ENCODE results near the gene NADK2. TPM values are rescaled to one million over a fixed set of nuclear protein-coding genes. Genes with fewer than 3 reads are reported as not detected.

The NADK2 gene
- polyA plus RNA-seq, 2 donors = 5.0 to 6.2 TPM

DNA sequence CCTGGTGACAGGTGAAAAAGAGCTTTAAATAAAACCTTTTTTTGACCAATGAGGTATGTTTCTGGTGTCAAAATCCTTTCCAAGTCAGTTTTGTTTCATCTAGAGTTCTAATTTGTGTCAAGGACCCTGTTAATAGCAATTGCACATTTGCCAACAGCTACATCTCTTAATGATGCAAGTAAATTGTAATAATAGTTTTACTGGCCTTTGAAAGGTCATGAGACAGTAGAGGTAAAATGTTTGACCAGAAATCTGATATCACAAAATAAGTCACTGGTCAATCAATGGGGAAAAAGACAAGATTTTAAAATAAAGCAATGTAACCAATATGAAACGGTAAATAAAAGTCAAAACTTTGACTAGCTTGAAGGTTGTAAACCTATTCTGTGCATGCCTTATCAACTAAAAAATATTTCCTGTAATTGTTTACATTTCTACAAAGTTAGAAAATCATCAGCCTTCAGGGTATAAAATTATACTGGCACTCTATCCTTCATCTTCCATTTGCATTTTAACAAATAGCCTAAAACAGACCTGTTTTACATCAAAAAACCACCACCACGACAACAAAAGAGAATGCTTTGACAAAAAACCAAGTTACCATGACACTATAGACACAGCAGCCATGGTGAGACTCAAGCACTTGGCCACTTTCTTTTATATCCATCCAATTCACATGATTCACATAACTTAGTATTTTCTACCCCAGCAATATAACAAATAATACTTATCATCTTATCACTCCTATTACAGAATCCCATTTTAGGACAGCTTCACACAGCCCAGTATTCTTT, 3.0 kb downstream of the NADK2 start:
- no peak overlapping the region for H3K4me3 ChIP-seq (ENCODE audit: low read depth in 1 of 2, low read length in 2 of 2)
- no peaks in the 10 kb centered on the region for H3K9me3 ChIP-seq (ENCODE audit: control insufficient read depth in 2 of 2, insufficient read depth in 1 of 2, low read depth in 1 of 2, low read length in 1 of 2)
- WGBS, 2 donors = 60 to 66% methylated on average over 2 of the region's 2 CpGs
- H3K27me3 ChIP-seq (ENCODE audit: control insufficient read depth in 1 of 2, insufficient read depth in 2 of 2, low read length in 2 of 2) = no peaks in the 10 kb centered on the region
- H3K27ac ChIP-seq (ENCODE audit: low read depth in 2 of 2, low read length in 1 of 2) = no peak overlapping the region
- H3K36me3 ChIP-seq (ENCODE audit: control insufficient read depth in 2 of 2, insufficient read depth in 2 of 2, low read length in 1 of 2) = no peaks in the 10 kb centered on the region
- peaks cover 4 to 5% of the 10 kb centered on the region in 2 donors for H3K4me1 ChIP-seq (ENCODE audit: control insufficient read depth in 2 of 2, insufficient read depth in 2 of 2, low read length in 1 of 2)

DNA sequence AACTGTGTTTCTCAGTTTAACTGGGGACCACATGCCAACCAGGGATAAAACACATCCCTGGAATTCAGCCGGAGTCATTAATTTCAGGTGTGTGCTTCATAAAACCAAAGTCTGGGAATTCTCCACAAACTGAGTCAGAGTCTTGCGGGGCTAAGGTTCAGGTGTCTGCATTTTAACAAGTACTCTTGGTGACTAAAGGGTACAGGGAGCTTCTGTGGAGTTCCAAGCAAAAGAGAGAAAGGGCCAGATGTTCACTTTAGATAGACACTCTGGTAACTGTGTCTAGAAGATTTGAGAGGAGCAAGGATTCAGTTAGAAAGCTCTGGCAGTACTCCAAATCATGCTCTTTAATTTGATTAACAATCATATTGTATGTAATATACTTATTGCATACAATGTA, 4.0 kb downstream of the NADK2 start:
- Histone ChIP-seq H3K27ac (ENCODE audit: low read depth in 2 of 2, low read length in 1 of 2) (no peak overlapping the region), H3K27me3 (ENCODE audit: control insufficient read depth in 1 of 2, insufficient read depth in 2 of 2, low read length in 2 of 2) (no peaks in the 10 kb centered on the region)
- 87 to 90% methylated on average over 2 of the region's 2 CpGs for WGBS, 2 donors

DNA sequence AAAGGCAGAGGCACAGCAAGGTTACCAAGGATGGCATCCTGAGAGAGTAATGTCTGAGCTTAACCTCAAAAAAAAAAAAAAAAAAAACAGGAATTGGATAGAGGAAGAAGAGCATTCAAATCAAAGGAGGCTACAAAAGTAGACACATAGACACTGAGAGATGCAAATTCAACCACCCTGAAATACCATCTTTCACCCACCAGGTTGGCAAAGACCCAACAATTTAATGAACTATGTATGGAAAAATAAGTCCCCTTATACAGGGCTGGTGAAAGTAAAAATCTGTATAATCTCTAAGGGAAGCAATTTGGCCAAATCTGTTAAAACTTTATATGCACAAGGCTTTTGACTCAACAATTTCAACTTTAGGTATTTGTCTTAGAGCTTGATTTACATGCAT, 4.9 kb downstream of the NADK2 start:
- no peaks in the 10 kb centered on the region for H3K36me3 ChIP-seq (ENCODE audit: control insufficient read depth in 2 of 2, insufficient read depth in 2 of 2, low read length in 1 of 2)
- no peak overlapping the region for H3K4me3 ChIP-seq (ENCODE audit: low read depth in 1 of 2, low read length in 2 of 2)
- H3K27me3 ChIP-seq (ENCODE audit: control insufficient read depth in 1 of 2, insufficient read depth in 2 of 2, low read length in 2 of 2) = no peaks in the 10 kb centered on the region
- no peaks in the 10 kb centered on the region for H3K9me3 ChIP-seq (ENCODE audit: control insufficient read depth in 2 of 2, insufficient read depth in 1 of 2, low read depth in 1 of 2, low read length in 1 of 2)
- H3K4me1 ChIP-seq (ENCODE audit: control insufficient read depth in 2 of 2, insufficient read depth in 2 of 2, low read length in 1 of 2) = no peaks in the 10 kb centered on the region
- no peak overlapping the region for H3K27ac ChIP-seq (ENCODE audit: low read depth in 2 of 2, low read length in 1 of 2)

More for the DNA sequence above, 4.0 kb downstream of the NADK2 start:
- Histone ChIP-seq H3K9me3 (ENCODE audit: control insufficient read depth in 2 of 2, insufficient read depth in 1 of 2, low read depth in 1 of 2, low read length in 1 of 2) (no peaks in the 10 kb centered on the region), H3K4me3 (ENCODE audit: low read depth in 1 of 2, low read length in 2 of 2) (no peak overlapping the region), H3K36me3 (ENCODE audit: control insufficient read depth in 2 of 2, insufficient read depth in 2 of 2, low read length in 1 of 2) (no peaks in the 10 kb centered on the region), H3K4me1 (ENCODE audit: control insufficient read depth in 2 of 2, insufficient read depth in 2 of 2, low read length in 1 of 2) (peaks cover 2 to 5% of the 10 kb centered on the region in 2 donors)

DNA sequence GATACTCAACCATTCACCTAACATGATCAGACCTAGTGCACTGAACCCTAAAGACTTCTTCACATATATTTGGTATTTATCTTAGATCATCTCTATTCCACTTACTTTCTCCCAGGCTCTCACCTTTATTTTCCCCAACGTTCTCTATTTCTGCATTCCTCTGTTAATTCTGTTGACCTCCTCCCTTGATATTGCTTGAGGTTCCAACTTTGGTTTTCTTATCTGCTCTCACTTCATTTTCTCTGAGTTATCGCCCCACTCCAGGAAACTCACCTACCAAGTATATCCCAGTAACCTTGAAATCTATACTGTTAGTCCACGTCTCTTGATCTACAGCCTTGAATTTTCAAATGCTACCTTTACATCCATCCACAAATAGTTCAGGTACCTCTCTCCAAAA, 9.2 kb downstream of the NADK2 start:
- 74 to 90% methylated on average over 3 of the region's 3 CpGs for WGBS, 2 donors
- Histone ChIP-seq H3K27ac (ENCODE audit: low read depth in 2 of 2, low read length in 1 of 2) (no peak overlapping the region), H3K4me1 (ENCODE audit: control insufficient read depth in 2 of 2, insufficient read depth in 2 of 2, low read length in 1 of 2) (no peaks in the 10 kb centered on the region)

DNA sequence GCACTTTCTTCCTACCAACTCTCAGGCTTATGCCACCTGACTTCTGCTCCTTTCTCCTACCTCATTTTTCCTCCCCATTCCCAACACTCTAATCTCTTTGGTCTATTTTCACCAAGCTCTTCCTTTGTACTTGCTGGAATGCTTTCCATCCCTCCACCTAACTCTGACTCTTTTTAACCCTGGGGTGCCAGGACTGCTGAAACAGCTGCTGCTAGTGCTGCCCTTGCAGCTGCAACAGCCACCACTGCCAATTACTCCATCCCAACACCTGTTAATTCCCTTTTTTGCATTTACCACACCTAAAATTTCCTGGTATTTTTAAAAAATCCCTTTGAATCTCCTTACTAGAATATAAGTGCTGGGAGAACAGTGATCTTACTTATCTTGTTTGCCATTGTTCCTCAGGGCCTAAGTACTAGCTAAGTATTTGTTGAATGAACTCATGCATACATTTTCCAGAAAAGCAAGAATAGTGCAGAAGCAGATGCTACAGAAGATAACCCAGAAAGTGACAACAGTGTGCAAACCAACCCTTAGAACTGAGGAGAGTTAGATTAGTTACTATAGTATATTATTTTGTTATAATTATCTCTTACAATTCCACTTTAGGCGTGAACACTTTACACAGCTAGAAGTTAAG, 11.5 kb downstream of the NADK2 start:
- no peak overlapping the region for H3K27ac ChIP-seq (ENCODE audit: low read depth in 2 of 2, low read length in 1 of 2)
- H3K4me1 ChIP-seq (ENCODE audit: control insufficient read depth in 2 of 2, insufficient read depth in 2 of 2, low read length in 1 of 2) = no peaks in the 10 kb centered on the region
- H3K9me3 ChIP-seq (ENCODE audit: control insufficient read depth in 2 of 2, insufficient read depth in 1 of 2, low read depth in 1 of 2, low read length in 1 of 2) = no peaks in the 10 kb centered on the region
- H3K36me3 ChIP-seq (ENCODE audit: control insufficient read depth in 2 of 2, insufficient read depth in 2 of 2, low read length in 1 of 2) = no peaks in the 10 kb centered on the region
- 93 to 98% methylated on average over 1 of the region's 1 CpG for WGBS, 2 donors
- H3K27me3 ChIP-seq (ENCODE audit: control insufficient read depth in 1 of 2, insufficient read depth in 2 of 2, low read length in 2 of 2) = no peaks in the 10 kb centered on the region
- H3K4me3 ChIP-seq (ENCODE audit: low read depth in 1 of 2, low read length in 2 of 2) = no peak overlapping the region

More for the DNA sequence above, 9.2 kb downstream of the NADK2 start:
- Histone ChIP-seq H3K9me3 (ENCODE audit: control insufficient read depth in 2 of 2, insufficient read depth in 1 of 2, low read depth in 1 of 2, low read length in 1 of 2) (no peaks in the 10 kb centered on the region), H3K4me3 (ENCODE audit: low read depth in 1 of 2, low read length in 2 of 2) (no peak overlapping the region), H3K27me3 (ENCODE audit: control insufficient read depth in 1 of 2, insufficient read depth in 2 of 2, low read length in 2 of 2) (no peaks in the 10 kb centered on the region), H3K36me3 (ENCODE audit: control insufficient read depth in 2 of 2, insufficient read depth in 2 of 2, low read length in 1 of 2) (no peaks in the 10 kb centered on the region)

DNA sequence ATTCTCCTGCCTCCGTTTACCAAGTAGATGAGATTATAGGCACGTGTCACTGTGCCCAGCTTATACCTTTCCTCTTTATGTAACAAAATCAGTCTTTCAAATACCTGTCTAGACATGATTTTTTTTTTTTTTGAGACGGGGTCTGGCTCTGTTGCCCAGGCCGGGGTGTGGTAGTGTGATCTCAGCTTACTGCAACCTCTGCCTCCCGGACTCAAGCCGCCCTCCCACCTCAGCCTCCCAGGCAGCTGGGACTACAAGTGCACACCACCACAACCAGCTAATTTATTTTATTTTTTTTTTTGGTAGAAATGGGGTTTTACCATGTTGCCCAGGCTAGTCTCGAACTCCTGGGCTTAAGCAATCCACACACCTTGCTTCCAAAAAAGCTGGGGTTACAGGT, 13.2 kb downstream of the NADK2 start:
- H3K27me3 ChIP-seq (ENCODE audit: control insufficient read depth in 1 of 2, insufficient read depth in 2 of 2, low read length in 2 of 2) = no peaks in the 10 kb centered on the region
- no peak overlapping the region for H3K27ac ChIP-seq (ENCODE audit: low read depth in 2 of 2, low read length in 1 of 2)
- H3K4me1 ChIP-seq (ENCODE audit: control insufficient read depth in 2 of 2, insufficient read depth in 2 of 2, low read length in 1 of 2) = no peaks in the 10 kb centered on the region
- no peak overlapping the region for H3K4me3 ChIP-seq (ENCODE audit: low read depth in 1 of 2, low read length in 2 of 2)
- H3K36me3 ChIP-seq (ENCODE audit: control insufficient read depth in 2 of 2, insufficient read depth in 2 of 2, low read length in 1 of 2) = no peaks in the 10 kb centered on the region
- 92 to 94% methylated on average over 7 of the region's 7 CpGs for WGBS, 2 donors
- no peaks in the 10 kb centered on the region for H3K9me3 ChIP-seq (ENCODE audit: control insufficient read depth in 2 of 2, insufficient read depth in 1 of 2, low read depth in 1 of 2, low read length in 1 of 2)

DNA sequence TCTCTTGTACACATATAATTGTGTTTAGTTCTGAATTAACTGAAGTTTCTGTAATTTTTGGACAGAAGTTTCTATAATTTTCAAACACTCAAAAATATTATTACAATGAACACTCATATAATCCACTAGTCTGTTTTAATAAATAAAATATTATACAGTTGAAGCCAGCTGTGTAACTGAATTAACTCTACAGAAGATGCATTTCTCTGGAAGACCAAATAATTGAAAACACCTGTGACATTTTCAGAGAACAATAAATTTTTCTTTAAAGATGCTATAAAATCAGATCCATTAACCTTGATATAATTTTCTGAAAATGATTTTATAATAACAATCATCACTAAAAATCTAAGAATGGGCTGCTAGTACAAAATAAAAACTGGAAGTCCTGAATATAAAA, 14.7 kb downstream of the NADK2 start:
- no peaks in the 10 kb centered on the region for H3K27me3 ChIP-seq (ENCODE audit: control insufficient read depth in 1 of 2, insufficient read depth in 2 of 2, low read length in 2 of 2)
- no peaks in the 10 kb centered on the region for H3K4me1 ChIP-seq (ENCODE audit: control insufficient read depth in 2 of 2, insufficient read depth in 2 of 2, low read length in 1 of 2)
- no peak overlapping the region for H3K4me3 ChIP-seq (ENCODE audit: low read depth in 1 of 2, low read length in 2 of 2)
- H3K36me3 ChIP-seq (ENCODE audit: control insufficient read depth in 2 of 2, insufficient read depth in 2 of 2, low read length in 1 of 2) = no peaks in the 10 kb centered on the region
- H3K27ac ChIP-seq (ENCODE audit: low read depth in 2 of 2, low read length in 1 of 2) = no peak overlapping the region
- no peaks in the 10 kb centered on the region for H3K9me3 ChIP-seq (ENCODE audit: control insufficient read depth in 2 of 2, insufficient read depth in 1 of 2, low read depth in 1 of 2, low read length in 1 of 2)

DNA sequence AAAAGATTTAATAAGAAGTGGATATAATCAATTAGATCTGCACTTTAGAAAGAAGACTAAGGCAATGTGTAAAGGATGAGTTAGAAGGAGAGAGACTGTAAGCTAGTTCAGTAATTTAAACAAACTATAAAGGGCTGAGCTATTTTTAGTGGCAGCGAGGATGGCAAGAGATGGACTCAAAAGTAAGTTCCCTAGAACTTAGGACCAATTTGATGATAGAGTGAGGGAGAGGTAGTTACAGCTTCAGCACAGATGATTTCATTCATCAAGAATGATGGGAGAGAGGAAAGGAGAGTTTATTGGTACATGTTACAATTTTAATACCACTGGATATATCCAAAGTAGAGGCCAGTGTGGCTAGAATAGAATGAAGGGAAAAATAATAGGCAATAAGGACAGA, 19.1 kb downstream of the NADK2 start:
- H3K9me3 ChIP-seq (ENCODE audit: control insufficient read depth in 2 of 2, insufficient read depth in 1 of 2, low read depth in 1 of 2, low read length in 1 of 2) = no peaks in the 10 kb centered on the region
- H3K4me1 ChIP-seq (ENCODE audit: control insufficient read depth in 2 of 2, insufficient read depth in 2 of 2, low read length in 1 of 2) = no peaks in the 10 kb centered on the region
- H3K27me3 ChIP-seq (ENCODE audit: control insufficient read depth in 1 of 2, insufficient read depth in 2 of 2, low read length in 2 of 2) = no peaks in the 10 kb centered on the region
- no peak overlapping the region for H3K27ac ChIP-seq (ENCODE audit: low read depth in 2 of 2, low read length in 1 of 2)
- H3K36me3 ChIP-seq (ENCODE audit: control insufficient read depth in 2 of 2, insufficient read depth in 2 of 2, low read length in 1 of 2) = peaks cover 3 to 7% of the 10 kb centered on the region in 2 donors
- WGBS, 2 donors = 88 to 90% methylated on average over 1 of the region's 1 CpG
- H3K4me3 ChIP-seq (ENCODE audit: low read depth in 1 of 2, low read length in 2 of 2) = no peak overlapping the region

DNA sequence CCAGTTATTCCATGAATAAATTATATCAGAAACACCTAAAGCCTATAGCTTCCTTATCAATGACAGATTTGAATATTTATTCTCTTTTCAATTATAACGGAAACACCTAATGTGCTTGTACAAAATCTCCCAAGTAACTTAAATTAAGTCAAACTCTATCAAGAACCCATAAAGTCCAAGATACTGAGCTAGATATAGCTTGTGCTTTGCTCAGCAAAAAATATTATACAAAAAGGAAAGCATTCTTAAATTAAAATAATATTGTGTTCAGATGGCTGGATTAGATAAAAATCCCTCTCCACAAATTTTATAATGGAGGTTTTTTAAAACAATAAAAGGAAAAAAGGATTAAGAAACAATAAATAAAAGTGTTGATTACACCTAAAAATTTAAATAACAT, 23.7 kb downstream of the NADK2 start:
- no peaks in the 10 kb centered on the region for H3K9me3 ChIP-seq (ENCODE audit: control insufficient read depth in 2 of 2, insufficient read depth in 1 of 2, low read depth in 1 of 2, low read length in 1 of 2)
- H3K27ac ChIP-seq (ENCODE audit: low read depth in 2 of 2, low read length in 1 of 2) = no peak overlapping the region
- no peaks in the 10 kb centered on the region for H3K27me3 ChIP-seq (ENCODE audit: control insufficient read depth in 1 of 2, insufficient read depth in 2 of 2, low read length in 2 of 2)
- H3K4me1 ChIP-seq (ENCODE audit: control insufficient read depth in 2 of 2, insufficient read depth in 2 of 2, low read length in 1 of 2) = no peaks in the 10 kb centered on the region
- no peak overlapping the region for H3K4me3 ChIP-seq (ENCODE audit: low read depth in 1 of 2, low read length in 2 of 2)
- peaks cover 3 to 7% of the 10 kb centered on the region in 2 donors for H3K36me3 ChIP-seq (ENCODE audit: control insufficient read depth in 2 of 2, insufficient read depth in 2 of 2, low read length in 1 of 2)
- WGBS, 2 donors = 92 to 94% methylated on average over 1 of the region's 1 CpG

DNA sequence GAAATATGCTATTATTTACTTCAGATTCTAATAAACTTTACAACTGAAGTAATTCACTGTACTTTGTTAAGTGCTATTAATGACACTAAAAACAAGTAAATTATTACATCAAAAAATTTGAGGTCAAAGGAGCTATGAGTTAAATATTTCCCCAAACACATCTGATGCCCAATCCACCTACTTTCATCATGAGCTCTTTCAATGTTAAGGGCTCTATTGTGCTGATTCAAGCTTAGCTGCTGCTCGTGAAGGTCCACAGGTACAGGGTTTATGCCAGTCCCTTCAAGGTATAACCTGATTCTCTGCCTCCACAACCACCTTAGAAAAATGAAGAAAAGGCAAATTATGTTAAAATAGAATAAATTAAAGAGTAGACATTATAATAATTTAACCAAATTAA, 24.2 kb downstream of the NADK2 start:
- Histone ChIP-seq H3K27ac (ENCODE audit: low read depth in 2 of 2, low read length in 1 of 2) (no peak overlapping the region), H3K27me3 (ENCODE audit: control insufficient read depth in 1 of 2, insufficient read depth in 2 of 2, low read length in 2 of 2) (no peaks in the 10 kb centered on the region), H3K36me3 (ENCODE audit: control insufficient read depth in 2 of 2, insufficient read depth in 2 of 2, low read length in 1 of 2) (peaks cover 3 to 7% of the 10 kb centered on the region in 2 donors), H3K4me3 (ENCODE audit: low read depth in 1 of 2, low read length in 2 of 2) (no peak overlapping the region), H3K4me1 (ENCODE audit: control insufficient read depth in 2 of 2, insufficient read depth in 2 of 2, low read length in 1 of 2) (no peaks in the 10 kb centered on the region), H3K9me3 (ENCODE audit: control insufficient read depth in 2 of 2, insufficient read depth in 1 of 2, low read depth in 1 of 2, low read length in 1 of 2) (no peaks in the 10 kb centered on the region)
- 80 to 88% methylated on average over 1 of the region's 1 CpG for WGBS, 2 donors
